HCT116 (cell line): Measurements from ENCODE around the gene SFPQ. TPM values are rescaled to one million over a fixed set of nuclear protein-coding genes. Genes with fewer than 3 reads are reported as not detected.

Source experiments
- ATAC-seq: fragments of 200-7000 bp; cut with Tn5 transposase; 2 replicates; pipeline ENCODE4 v1.9.1; 2020; ENCODE audit warnings: mild to moderate bottlenecking, moderate library complexity
- BruUV-seq: library from RNA; stranded (reverse); fragments of 400-500 nt; replicated peaks from 2 replicates; lab custom pipeline; 2021; lab: Mats Ljungman, UMichigan
- CTCF ChIA-PET: fragments of 300-600 bp; sonication (Branson Sonifier 250); formaldehyde crosslinking; loops from one replicate; lab custom pipeline; 2021; ENCODE audit warnings: antibody characterized with exemption; lab: Charles Lee
- POLR2A ChIA-PET: fragments of 300-600, 350-600 bp; sonication (Branson Sonifier 250); formaldehyde crosslinking; loops from one replicate; lab custom pipeline; 2021; ENCODE audit warnings: antibody characterized with exemption; lab: Charles Lee
- RAD21 ChIA-PET, 2 experiments: fragments of 300-600 bp; sonication (Branson Sonifier 250); formaldehyde crosslinking; loops; one replicate each; lab custom pipeline; 2023; ENCODE audit warnings: low total read pairs in 2 of 2; ENCODE audit not compliant: uncharacterized antibody in 2 of 2, unreplicated experiment in 2 of 2, low non-redundant PET in 1 of 2; lab: Charles Lee
- DNase-seq: peaks from one replicate; pipeline ENCODE4 v3.0.0-alpha.2; 2010; ENCODE audit warnings: low read depth, low spot score
- H2AFZ ChIP-seq: fragments of 200-600 bp; shearing (Covaris generic), sonication (generic); 2 replicates; pipeline ENCODE4 v1.6.1; 2017; ENCODE audit warnings: low read depth, mixed run types, mixed read lengths, antibody characterized with exemption, low read length; ENCODE audit not compliant: poor library complexity, severe bottlenecking
- H3K27ac ChIP-seq: 2 replicates; pipeline ENCODE4 v1.5.1; 2012; ENCODE audit warnings: low read depth, low read length
- H3K27me3 ChIP-seq: fragments of 200-600 bp; sonication (generic); 2 replicates; pipeline ENCODE4 v1.6.1; 2016; ENCODE audit warnings: mixed run types, low read length, mixed read lengths; ENCODE audit not compliant: insufficient read depth
- H3K36me3 ChIP-seq, 2 experiments: fragments of 200-500 bp in 1 of 2; fragments of 200-600 bp in 1 of 2; sonication (Bioruptor generic) in 1 of 2; sonication (generic) in 1 of 2; 2 replicates each; pipeline versions ENCODE4 v1.5.1 to v1.6.1; 2014 to 2016; ENCODE audit warnings: low read length in 2 of 2, inconsistent platforms in 1 of 2, mixed read lengths in 1 of 2, mixed run types in 1 of 2; ENCODE audit not compliant: insufficient read depth in 2 of 2, control insufficient read depth in 1 of 2
- H3K4me1 ChIP-seq, 2 experiments: fragments of 200-600 bp in 1 of 2; sonication (generic) in 1 of 2; 2 replicates each; pipeline versions ENCODE4 v1.5.1 to v1.6.1; 2012 to 2017; ENCODE audit warnings: low read length in 2 of 2, inconsistent platforms in 1 of 2, mild to moderate bottlenecking in 1 of 2, mixed read lengths in 1 of 2, mixed run types in 1 of 2, moderate library complexity in 1 of 2; ENCODE audit not compliant: insufficient read depth in 2 of 2, control insufficient read depth in 1 of 2
- H3K4me2 ChIP-seq: fragments of 200-600 bp; sonication (generic); 2 replicates; pipeline ENCODE4 v1.6.1; 2017; ENCODE audit warnings: mixed run types, low read length, mixed read lengths
- H3K4me3 ChIP-seq, 2 experiments: fragments of 200-600 bp in 1 of 2; sonication (generic) in 1 of 2; replicated peaks in 1 of 2; 2 replicates each; pipeline ENCODE4 v1.5.1; 2011 to 2016; ENCODE audit warnings: low read length in 2 of 2, control low read depth in 1 of 2, low read depth in 1 of 2, mild to moderate bottlenecking in 1 of 2, mixed read lengths in 1 of 2, mixed run types in 1 of 2
- H3K79me2 ChIP-seq: fragments of 200-600 bp; sonication (generic); 2 replicates; pipeline ENCODE4 v1.6.1; 2017; ENCODE audit warnings: mild to moderate bottlenecking, mixed run types, low read length, moderate library complexity, mixed read lengths; ENCODE audit not compliant: insufficient read depth
- H3K9ac ChIP-seq: fragments of 200-600 bp; sonication (generic); 2 replicates; pipeline ENCODE4 v1.6.1; 2016; ENCODE audit warnings: low read length, mixed read lengths
- H3K9me2 ChIP-seq: fragments of 200-600 bp; sonication (generic), shearing (Covaris generic); 2 replicates; pipeline ENCODE4 v1.6.1; 2017; ENCODE audit warnings: mixed run types, mild to moderate bottlenecking, moderate library complexity; ENCODE audit not compliant: insufficient read depth
- H3K9me3 ChIP-seq, 2 experiments: fragments of 200-500 bp in 1 of 2; fragments of 200-600 bp in 1 of 2; sonication (Bioruptor generic) in 1 of 2; sonication (generic) in 1 of 2; 2 replicates each; pipeline ENCODE4 v1.6.1; 2014 to 2017; ENCODE audit warnings: low read length in 2 of 2, mixed read lengths in 2 of 2, inconsistent platforms in 1 of 2, low read depth in 1 of 2, mild to moderate bottlenecking in 1 of 2, mixed run types in 1 of 2, moderate library complexity in 1 of 2; ENCODE audit not compliant: control insufficient read depth in 1 of 2, insufficient read depth in 1 of 2
- H4K20me1 ChIP-seq: fragments of 200-600 bp; sonication (generic), shearing (Covaris generic); 2 replicates; pipeline ENCODE4 v1.6.1; 2017; ENCODE audit warnings: mixed run types, mild to moderate bottlenecking, moderate library complexity; ENCODE audit not compliant: insufficient read depth
- CEBPB ChIP-seq: IDR thresholded peaks from 2 replicates; pipeline ENCODE4 v1.6.1; 2012; ENCODE audit warnings: low read depth
- POLR2AphosphoS5 ChIP-seq: IDR thresholded peaks from 2 replicates; pipeline ENCODE4 v1.6.1; 2011; ENCODE audit warnings: mild to moderate bottlenecking, low read depth, low read length, moderate library complexity
- REST ChIP-seq: IDR thresholded peaks from 2 replicates; pipeline ENCODE4 v1.6.1; 2012; ENCODE audit warnings: low read depth
- SIN3A ChIP-seq: IDR thresholded peaks from 2 replicates; pipeline ENCODE4 v1.6.1; 2012; ENCODE audit warnings: low read depth
- SRF ChIP-seq: IDR thresholded peaks from 2 replicates; pipeline ENCODE4 v1.6.1; 2012; ENCODE audit warnings: low read depth
- ZNF274 ChIP-seq: fragments of 200-500 bp; sonication (Bioruptor generic); IDR thresholded peaks from 2 replicates; pipeline ENCODE4 v1.6.1; 2014; ENCODE audit warnings: mild to moderate bottlenecking, low read depth, low read length, inconsistent platforms
- intact Hi-C: fragments of 100-400 bp; cut with micrococcal nuclease; formaldehyde crosslinking; loops from 2 replicates; pipeline ENCODE4 v1.10.0; 2022
- total RNA-seq: library from RNA; stranded (reverse); gene quantifications from one replicate; pipeline ENCODE4 v1.2.1, GENCODE V29; 2021; ENCODE audit not compliant: unreplicated experiment
- TF ChIP-seq, protein P1 (sequence below), 3 experiments: fragments of 200-600 bp in 1 of 3; sonication (generic) in 1 of 3; IDR thresholded peaks in 2 of 3; conservative IDR thresholded peaks in 1 of 3; 2 replicates each; pipeline ENCODE4 v1.5.1; 2012 to 2017; ENCODE audit warnings: low read depth in 2 of 3, low read length in 2 of 3, antibody characterized with exemption in 1 of 3, borderline replicate concordance in 1 of 3, control low read depth in 1 of 3, mild to moderate bottlenecking in 1 of 3, mixed read lengths in 1 of 3, mixed run types in 1 of 3, moderate library complexity in 1 of 3; ENCODE audit not compliant: insufficient read depth in 1 of 3

SFPQ gene
- total RNA-seq, 1 experiment from 2014 or later: 327 TPM

DNA sequence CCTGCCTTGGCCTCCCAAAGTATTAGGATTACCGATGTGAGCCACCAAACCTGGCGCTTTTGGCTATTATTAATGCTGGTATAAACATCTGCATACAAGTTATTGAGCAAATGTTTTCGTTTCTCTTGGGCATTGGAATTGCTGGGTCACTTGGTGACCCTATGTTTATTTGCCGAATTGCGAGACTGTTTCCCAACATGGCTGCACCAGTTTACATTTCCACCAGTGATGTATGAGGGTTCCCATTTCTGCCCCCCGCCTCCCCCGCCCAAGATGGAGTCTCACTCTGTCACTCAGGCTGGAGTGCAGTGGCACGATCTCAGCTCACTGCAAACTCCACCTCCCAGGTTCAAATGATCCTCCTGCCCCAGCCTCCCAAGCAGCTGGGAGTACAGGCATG lies 20.9 kb downstream of the SFPQ start:
- Histone ChIP-seq H3K4me2 (no peak overlapping the region), H3K9me3 (no peaks in the 10 kb centered on the region), H3K79me2 (no peaks in the 10 kb centered on the region), H3K9ac (no peak overlapping the region), H3K4me3 (no peak overlapping the region), H3K4me1 (no peaks in the 10 kb centered on the region), H2AFZ (no peak overlapping the region), H3K36me3 (peaks cover 13 to 17% of the 10 kb centered on the region in 2 experiments), H4K20me1 (peaks cover 17% of the 10 kb centered on the region; the same call in 1 of the 2 replicates), H3K27ac (no peak overlapping the region), H3K27me3 (no peaks in the 10 kb centered on the region), H3K9me2 (no peaks in the 10 kb centered on the region)
- no peak for DNase-seq
- RAD21 ChIA-PET: no interaction called here
- intact Hi-C loops: no loop called here
- no TSS peak for BruUV-seq
- POLR2A ChIA-PET: no interaction called here
- ATAC-seq: no peak
- CTCF ChIA-PET: interaction anchor here (1.7 kb wide), 1 partner anchor 319 kb away, joined by 3 read pairs; no protein-coding TSS in a partner anchor
- TF ChIP-seq CEBPB (no peak), POLR2AphosphoS5 (0 out of 2 replicates have a peak, but pooled peaks have one; percentile 27)

- DNase-seq (no peak), ATAC-seq (no peak)
- H3K4me2 ChIP-seq: no peak overlapping the region
- intact Hi-C loops: no loop called here
- no peak overlapping the region for H3K4me3 ChIP-seq
- peaks cover 12 to 15% of the 10 kb centered on the region in 2 experiments for H3K36me3 ChIP-seq
- no peak overlapping the region for H3K9ac ChIP-seq
- CTCF ChIA-PET: interaction anchor here (1.7 kb wide), 1 partner anchor 319 kb away, joined by 3 read pairs; no protein-coding TSS in a partner anchor
- H3K4me1 ChIP-seq: no peaks in the 10 kb centered on the region
- no peaks in the 10 kb centered on the region for H3K79me2 ChIP-seq
- H3K9me2 ChIP-seq: no peaks in the 10 kb centered on the region
- H2AFZ ChIP-seq: no peak overlapping the region
- no peaks in the 10 kb centered on the region for H3K27me3 ChIP-seq
- H4K20me1 ChIP-seq: peaks cover 17% of the 10 kb centered on the region; the same call in 1 of the 2 replicates
- no peaks in the 10 kb centered on the region for H3K9me3 ChIP-seq
- TF ChIP-seq SIN3A: no peak
- TF ChIP-seq ZNF274: no peak
- TF ChIP-seq CEBPB: no peak
- TF ChIP-seq REST: no peak
- TF ChIP-seq, protein P1, sequence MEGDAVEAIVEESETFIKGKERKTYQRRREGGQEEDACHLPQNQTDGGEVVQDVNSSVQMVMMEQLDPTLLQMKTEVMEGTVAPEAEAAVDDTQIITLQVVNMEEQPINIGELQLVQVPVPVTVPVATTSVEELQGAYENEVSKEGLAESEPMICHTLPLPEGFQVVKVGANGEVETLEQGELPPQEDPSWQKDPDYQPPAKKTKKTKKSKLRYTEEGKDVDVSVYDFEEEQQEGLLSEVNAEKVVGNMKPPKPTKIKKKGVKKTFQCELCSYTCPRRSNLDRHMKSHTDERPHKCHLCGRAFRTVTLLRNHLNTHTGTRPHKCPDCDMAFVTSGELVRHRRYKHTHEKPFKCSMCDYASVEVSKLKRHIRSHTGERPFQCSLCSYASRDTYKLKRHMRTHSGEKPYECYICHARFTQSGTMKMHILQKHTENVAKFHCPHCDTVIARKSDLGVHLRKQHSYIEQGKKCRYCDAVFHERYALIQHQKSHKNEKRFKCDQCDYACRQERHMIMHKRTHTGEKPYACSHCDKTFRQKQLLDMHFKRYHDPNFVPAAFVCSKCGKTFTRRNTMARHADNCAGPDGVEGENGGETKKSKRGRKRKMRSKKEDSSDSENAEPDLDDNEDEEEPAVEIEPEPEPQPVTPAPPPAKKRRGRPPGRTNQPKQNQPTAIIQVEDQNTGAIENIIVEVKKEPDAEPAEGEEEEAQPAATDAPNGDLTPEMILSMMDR (IDR thresholded peaks at IDR 0.05 in 2 of 3, conservative IDR thresholded peaks at IDR 0.05 in 1 of 3; ENCODE audit: borderline replicate concordance in 1 of 3, insufficient read depth in 1 of 3, low read depth in 2 of 3, low read length in 2 of 3): no peak
- no peak for TF ChIP-seq SRF
- no peak for TF ChIP-seq POLR2AphosphoS5
- TF ChIP-seq, all 23 proteins: peak for 0
- H3K27ac ChIP-seq: no peak overlapping the region
- ChIA-PET RAD21 (no interaction called here), POLR2A (no interaction called here)
- no TSS peak for BruUV-seq
These were observed 21.4 kb downstream of the SFPQ start for GRCh38 chr1:35171579-35171978.
